Glomerular endothelial cell (primary cell): ENCODE results near the gene RBM42. TPM values are rescaled to one million over a fixed set of nuclear protein-coding genes. Genes with fewer than 3 reads are reported as not detected.
"Not testable (repeated sequence)": the region's sequence is repeated elsewhere in the genome, so short reads cannot be mapped to it uniquely, and the experiment has no call there.

Source experiments
- DNase-seq: peaks from one replicate; pipeline ENCODE4 v3.0.0-alpha.2; 2011; ENCODE audit warnings: low read depth, low spot score; ENCODE audit errors: extremely low read depth
- total RNA-seq: library from RNA; depleted of rRNA; stranded (reverse); fragments of >200 nt; gene quantifications from 2 replicates; pipeline ENCODE4 v1.2.3, GENCODE V29; 2015

Gene RBM42
- total RNA-seq, 1 donor from 2014 or later, result 110 TPM

DNA sequence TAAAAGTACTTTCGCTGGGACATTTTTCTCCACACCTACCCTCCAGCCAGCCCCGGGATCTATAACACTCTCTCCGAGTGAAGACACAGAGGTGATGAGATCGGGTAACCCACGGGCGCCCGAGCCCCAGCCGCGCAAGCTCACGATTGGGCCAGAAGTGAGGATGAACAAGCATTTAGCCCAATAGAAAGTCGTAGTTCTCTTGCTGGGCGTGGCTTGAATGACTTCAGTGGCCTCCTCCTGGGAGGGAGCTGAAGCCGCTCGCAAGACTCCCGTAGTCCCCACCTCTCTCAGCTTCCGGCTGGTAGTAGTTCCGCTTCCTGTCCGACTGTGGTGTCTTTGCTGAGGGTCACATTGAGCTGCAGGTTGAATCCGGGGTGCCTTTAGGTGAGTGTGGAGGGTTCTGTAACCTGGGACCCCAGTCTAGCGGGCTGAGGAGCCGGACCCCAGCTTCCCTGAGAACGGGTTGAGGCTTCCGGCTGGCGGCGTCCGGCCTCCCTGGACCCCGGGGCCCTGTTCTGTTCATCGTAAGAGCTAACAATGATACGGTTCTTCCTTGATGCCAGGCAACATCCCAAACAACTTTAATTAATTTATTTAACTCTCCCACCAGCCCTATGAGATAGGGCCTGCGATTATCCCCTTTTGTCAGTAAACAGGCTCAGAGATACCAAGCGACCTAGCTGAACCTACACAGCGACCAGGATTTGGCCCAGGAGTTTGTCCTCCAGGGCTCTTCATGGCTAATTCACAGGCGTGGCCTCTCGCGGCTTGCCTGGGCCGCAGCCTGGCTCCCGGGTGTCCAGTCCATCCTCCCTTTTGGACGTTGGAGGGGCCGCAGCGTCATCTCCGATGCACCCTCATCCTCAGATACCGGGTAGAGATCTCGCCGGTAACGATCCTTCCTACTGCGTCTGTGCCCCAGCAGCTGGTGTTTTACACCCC lies 19.5 kb downstream of the RBM42 start, which contains the start of gene COX6B1:
TSS of gene COX6B1 (plus strand) at position 307 of the 945 bp plus-strand sequence. CDS start 2,921 bp downstream, outside the sequence.
- DNase-seq, result peak; percentile 75

DNA sequence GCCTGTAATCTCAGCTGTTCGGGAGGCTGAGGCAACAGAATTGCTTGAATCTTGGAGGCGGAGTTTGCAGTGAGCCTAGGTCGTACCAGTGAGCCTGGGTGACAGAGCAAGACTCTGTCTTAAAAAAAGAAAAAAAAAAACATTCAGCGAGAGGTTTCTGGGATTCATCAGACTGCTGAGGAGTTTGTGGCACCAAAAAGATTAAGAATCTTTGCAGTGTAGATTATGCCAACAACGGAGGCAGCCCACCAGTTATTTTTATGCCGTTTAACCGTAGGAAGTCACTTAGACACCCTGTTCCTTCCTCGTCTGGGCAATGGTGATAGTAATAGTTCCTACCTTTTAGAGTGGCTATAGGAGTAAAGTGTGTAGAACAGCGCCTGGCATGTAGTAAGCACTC lies 21.7 kb downstream of the RBM42 start:
- no peak for DNase-seq

DNA sequence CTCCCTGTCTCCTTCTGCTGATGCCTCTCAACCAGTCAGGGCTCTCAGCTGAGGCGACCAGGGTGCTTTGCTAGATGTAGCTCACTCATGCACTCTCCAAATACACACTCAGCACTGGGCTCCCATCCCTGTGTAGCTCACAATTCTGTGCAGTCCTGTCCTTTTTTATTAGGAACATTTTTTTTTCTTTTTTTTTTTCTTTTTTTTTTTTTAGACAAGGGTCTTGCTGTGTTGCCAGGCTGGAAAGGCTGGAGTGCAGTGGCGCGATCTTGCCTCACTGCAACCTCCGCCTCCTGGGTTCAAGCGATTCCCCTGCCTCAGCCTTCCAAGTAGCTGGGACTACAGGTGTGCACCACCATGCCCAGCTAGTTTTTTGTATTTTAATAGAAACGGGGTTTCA lies 26.0 kb downstream of the RBM42 start:
- not testable (repeated sequence) for DNase-seq

DNA sequence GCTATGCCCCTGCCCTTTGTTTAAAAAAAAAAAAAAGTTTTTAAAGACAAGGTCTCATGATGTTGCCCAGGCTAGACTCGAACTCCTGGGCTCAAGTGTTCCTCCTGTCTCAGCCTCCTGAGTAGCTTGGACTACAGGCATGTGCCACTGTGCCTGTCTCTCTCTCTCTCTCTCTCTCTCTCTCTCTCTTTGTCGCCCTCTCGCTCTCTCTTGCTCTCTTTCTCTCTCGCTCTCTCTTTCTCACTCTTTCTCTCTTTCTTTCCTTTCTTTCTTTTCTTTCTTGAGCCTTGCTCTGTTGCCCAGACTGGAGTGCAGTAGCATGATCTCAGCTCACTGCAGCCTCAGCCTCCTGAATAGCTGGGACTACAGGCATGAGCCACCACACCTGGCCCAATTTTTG lies 26.8 kb downstream of the RBM42 start:
- DNase-seq, result no peak

DNA sequence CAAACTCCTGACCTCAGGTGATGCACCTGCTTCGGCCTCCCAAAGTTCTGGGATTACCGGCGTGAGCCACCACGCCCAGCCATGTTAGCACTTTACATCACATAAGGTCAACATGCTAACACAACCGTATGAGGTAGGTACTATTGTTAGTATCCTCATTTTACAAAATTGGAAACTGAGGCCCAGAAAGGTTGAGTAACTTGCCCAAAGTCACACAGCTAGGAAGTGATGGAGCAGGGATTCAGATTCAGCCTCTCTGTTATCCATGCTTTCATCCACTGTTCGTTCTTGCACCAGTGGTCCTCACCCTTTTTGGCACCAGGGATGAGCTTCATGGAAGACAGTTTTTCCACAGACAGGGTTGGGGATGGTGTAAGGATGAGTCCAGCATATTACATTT lies 27.9 kb downstream of the RBM42 start:
- no peak for DNase-seq

DNA sequence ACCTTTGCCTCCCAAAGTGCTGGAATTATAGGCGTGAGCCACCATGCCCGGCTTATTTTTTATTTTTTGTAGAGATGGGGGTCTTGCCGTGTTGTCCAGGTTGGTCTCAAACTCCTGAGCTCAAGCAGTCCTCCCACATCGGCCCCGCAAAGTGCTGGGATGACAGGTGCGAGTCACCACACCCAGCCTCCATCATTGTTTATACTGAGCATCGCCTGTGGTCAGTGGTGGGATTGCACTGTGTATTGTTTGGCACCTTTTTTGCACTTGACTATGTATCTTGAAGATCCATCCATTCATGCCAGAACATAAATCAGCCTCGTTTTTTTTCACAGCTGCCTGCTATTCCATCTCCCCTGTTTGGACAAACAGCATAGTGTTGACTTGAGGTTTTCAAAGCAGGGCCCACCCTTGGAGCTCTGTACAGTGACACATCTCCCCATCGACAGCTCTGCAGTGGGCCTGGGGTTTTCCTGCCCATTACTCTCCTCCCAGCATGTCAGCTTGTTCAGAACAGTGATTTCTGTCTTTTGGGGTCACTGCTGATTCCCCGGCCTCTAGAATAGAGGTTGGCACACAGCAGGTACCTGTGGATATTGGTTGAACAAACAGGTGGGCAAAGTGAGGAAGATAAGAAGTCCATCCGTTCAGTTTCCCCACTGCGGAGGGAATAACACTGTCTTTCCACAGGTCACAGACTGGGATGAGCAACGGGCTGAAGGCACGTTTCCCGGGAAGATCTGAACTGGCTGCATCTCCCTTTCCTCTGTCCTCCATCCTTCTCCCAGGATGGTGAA lies 29.3 kb downstream of the RBM42 start:
- no peak for DNase-seq

DNA sequence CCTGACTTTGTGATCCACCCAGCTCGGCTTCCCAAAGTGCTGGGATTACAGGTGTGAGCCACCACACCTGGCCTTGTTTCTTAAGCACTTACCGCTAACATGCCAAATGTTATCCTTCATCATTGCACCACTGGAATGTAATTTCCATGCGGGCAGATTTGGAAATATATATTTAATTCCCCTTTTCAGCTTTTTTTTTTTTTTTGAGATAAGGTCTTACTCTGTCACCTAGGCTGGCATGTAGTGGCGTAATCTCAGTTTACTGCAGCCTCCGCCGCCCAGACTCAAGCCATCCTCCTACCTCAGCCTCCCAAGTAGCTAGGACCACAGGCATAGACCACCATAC lies 33.1 kb downstream of the RBM42 start:
- DNase-seq, result no peak

DNA sequence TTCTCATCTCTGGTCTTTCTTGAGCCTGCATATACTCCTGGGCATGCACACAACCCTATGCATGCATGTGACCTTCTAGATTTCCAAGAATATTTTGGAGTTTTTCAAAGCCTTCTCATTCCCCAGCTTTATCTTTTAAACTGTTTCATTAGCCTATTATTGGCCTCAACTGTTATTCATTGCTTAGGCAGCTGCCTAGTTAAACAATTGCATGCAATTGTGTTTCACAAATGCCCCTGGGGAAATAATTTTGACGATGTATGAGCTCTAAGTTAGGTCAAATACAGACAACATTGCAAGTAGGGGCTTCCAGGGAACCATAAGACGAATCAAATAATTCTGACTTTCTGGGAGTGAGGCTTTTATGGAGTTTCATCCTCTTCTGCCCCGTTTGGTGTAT lies 35.1 kb downstream of the RBM42 start:
- DNase-seq, result no peak

DNA sequence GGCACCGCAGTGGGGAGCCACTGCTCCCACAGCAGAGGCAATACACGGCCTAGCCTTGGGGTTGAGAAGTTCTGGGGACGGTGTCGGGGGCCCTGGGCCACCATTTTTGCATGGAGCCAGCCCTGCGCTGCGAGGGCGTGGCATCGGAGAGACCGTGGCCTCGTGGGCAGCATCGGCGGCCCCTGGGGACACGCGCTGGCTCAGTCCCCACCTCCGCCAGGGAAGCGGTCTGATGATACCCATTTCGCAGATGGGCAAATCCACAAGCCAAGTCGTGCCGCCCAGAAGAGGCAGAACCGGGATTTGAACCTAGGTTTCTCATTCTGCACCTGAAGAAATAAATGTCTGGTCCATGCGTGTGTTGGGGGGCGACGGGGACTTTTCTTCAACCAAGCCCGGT lies 36.3 kb downstream of the RBM42 start:
- DNase-seq, result no peak

DNA sequence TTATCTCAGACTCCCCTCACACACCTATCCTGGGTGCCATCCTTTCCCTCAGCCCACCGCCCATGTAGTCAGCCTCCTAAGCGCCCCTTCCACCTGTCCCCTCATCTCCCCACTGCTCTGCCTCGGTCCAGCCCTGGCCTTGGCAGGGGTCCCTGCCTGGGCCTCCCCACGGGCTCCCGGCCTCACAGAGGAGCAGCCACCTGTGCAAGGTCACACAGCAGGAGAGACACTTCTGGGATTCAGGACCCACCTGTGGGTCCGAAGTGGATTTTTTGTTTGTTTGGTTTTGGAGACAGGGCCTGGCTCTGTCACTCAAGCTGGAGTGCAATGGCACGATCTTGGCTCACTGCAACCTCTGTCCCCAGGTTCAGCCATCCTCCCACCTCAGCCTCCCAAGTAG lies 36.8 kb downstream of the RBM42 start:
- no peak for DNase-seq

DNA sequence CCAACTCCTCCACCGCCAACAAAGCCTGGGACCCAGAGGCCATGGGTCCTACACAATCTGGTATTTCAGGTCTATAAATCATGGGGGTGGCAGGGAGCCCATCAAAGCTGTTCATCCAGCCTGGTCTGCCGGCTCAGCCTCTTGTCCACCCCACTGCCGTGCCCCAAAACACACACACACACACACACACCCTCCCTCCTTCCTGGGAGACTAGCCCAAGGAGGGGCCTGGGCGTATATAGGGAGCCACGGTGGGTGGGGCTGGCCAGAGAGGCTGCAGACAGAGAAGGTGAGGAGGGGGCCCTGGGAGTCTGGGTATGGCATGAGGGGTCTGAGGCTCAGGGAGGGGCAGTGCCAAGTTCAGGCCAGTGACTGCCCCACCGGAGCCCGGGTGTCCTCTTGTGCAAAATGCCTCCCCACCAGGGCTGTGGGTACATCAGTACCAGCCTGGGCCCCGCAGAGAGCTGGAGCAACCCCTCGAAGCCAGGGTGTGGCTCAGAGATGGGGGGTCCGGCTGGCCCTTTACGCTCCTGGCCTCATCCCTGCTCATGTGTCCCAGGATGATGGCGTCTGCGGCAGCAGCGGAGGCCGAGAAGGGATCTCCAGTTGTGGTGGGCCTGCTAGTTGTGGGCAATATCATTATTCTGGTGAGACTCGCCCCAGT lies 37.5 kb downstream of the RBM42 start, which contains the start of gene UPK1A:
TSS of gene UPK1A (plus strand) at position 267 of the 663 bp plus-strand sequence. CDS start at position 563, 296 bp downstream.
- no peak for DNase-seq

DNA sequence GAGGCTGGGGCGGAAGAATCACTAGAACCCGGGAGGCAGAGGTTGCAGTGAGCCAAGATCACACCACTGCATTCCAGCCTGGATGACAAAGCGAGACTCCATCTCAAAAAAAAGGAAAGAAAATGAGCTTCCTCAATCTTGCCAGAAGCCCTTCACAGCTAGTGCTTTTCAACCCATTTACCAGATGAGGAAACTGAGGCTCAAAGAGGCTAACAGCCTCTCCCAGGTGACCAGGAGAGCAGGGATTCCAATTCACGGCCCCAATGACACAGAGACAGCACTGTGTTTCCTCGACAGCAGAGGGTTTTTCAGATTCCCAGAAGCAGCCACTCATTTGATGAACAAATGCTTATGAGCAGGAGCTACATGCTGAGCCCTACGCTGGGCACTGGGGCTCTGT lies 40.7 kb downstream of the RBM42 start:
- DNase-seq, result no peak

DNA sequence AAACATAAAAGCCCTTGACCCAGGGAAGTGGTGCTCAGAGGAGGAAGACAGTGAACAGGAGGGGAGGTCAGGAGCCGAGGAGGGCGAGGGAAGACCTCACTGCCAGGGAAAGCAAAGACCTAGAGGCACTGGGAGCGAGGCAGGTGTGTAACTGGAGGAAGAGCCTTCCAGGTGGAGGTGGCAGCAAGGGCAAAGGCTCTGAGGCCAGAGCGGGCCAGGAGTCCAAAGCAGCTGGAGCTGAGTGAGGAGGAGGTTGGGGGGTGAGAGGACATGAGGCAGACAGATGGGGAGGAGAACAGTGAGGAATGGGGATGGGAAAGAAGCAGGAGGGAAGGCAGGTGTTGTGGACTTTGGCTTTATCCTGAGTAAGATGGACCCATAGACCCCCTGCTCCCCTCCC lies 41.1 kb downstream of the RBM42 start:
- DNase-seq, result no peak

DNA sequence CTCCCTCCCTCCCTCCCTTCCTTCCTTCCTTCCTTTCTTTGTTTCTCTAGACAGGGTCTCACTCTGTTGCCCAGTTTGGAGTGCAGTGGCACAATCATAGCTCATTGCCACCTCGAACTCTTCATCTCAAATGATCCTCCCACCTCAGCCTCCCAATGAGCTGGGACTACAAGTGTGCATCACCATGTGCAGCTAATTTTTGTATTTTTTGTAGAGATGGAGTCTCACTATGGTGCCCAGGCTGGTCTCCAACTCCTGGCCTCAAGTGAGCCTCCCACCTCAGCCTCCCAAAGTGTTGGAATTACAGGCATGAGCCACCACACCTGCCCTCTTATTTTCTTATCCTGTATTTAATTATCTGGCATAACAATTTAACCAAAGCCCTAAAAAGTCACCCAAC lies 41.9 kb downstream of the RBM42 start:
- DNase-seq, result no peak

DNA sequence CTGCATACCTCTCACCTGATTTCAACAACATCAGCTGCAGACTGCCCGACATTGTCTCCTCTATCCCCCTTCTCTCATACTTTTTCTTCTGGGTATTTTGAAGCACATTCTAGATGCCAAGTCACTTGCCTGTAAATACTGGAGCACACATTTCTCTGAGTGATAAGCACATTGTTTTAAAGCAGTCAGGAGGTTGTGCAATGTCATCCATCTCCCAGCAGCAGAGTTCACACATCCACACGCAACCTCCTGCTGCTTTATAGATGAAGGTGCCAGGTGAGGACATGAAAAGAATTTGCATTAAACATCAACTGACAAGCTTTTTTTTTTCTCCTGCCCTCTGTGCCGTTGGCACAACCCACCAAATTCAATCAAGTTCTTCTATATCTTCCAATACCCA lies 43.0 kb downstream of the RBM42 start:
- DNase-seq, result no peak

DNA sequence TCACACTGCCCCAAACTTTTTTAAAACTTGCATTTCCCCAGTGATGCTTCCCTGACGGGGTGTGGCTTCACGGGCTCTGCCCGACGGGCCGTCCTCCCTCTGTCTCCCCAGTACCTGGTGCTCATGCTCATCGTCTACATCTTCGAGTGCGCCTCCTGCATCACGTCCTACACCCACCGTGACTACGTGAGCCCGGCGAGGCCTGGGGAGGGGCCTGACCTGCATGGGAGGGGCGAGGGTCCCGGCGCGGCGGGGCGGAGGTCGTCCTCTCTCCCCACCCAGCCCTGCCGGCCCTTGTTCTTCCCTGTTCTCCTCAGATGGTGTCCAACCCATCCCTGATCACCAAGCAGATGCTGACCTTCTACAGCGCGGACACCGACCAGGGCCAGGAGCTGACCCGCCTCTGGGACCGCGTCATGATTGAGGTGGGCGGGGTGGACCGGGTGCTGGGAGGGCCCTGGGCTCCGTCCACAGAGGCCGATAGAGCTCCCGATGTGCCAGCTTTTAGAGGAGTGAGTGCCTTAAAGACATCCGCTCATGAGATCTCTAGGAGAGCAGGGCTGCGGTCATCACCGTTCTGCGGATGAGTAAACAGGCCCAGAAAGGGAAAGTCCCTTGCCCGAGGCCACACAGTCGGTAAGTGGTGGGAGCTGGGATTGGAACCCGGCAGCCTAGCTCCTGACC lies 44.4 kb downstream of the RBM42 start:
- no peak for DNase-seq

DNA sequence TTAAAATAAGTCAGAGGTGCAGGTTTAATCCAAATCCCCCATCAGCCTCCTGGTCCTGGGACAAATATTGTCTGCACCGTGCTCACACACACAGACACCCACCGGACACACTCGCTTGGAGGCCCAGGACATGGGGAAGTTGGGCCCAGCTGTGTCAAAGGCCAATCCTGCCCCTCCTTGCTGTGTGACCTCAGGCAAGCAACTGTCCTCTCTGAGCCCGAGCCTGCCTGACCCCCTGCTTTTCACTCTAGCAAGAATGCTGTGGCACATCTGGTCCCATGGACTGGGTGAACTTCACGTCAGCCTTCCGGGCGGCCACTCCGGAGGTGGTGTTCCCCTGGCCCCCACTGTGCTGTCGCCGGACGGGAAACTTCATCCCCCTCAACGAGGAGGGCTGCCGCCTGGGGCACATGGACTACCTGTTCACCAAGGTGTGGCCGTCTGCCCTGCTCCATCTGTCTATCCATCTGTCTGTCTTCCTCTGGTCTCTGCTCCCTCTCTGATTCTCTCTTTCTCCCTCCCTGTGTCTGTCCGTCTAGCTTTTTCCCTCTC lies 46.8 kb downstream of the RBM42 start:
- no peak for DNase-seq
